Osteocyte (in vitro differentiated cells): ENCODE measurements around the gene AFF3. TPM values are rescaled to one million over a fixed set of nuclear protein-coding genes. Genes with fewer than 3 reads are reported as not detected.

Experiments
- DNase-seq: peaks from one replicate; pipeline ENCODE4 v3.0.0; 2021; ENCODE audit warnings: mixed read lengths; ENCODE audit not compliant: unreplicated experiment; ENCODE audit errors: extremely low spot score
- H3K27ac Mint-ChIP-seq: one replicate; pipeline ENCODE4 v1.8.0; 2021; ENCODE audit warnings: mild to moderate bottlenecking, mixed read lengths; ENCODE audit not compliant: unreplicated experiment
- H3K27me3 Mint-ChIP-seq: one replicate; pipeline ENCODE4 v1.8.0; 2021; ENCODE audit warnings: mixed read lengths; ENCODE audit not compliant: unreplicated experiment
- H3K36me3 Mint-ChIP-seq: one replicate; pipeline ENCODE4 v1.8.0; 2021; ENCODE audit warnings: mixed read lengths; ENCODE audit not compliant: unreplicated experiment
- H3K4me1 Mint-ChIP-seq: one replicate; pipeline ENCODE4 v1.8.0; 2021; ENCODE audit warnings: mixed read lengths; ENCODE audit not compliant: unreplicated experiment
- H3K4me3 Mint-ChIP-seq: one replicate; pipeline ENCODE4 v1.8.0; 2021; ENCODE audit warnings: mild to moderate bottlenecking, moderate library complexity, mixed read lengths; ENCODE audit not compliant: unreplicated experiment
- H3K9me3 Mint-ChIP-seq: one replicate; pipeline ENCODE4 v1.8.0; 2021; ENCODE audit warnings: mixed read lengths; ENCODE audit not compliant: unreplicated experiment
- total RNA-seq: library from RNA; stranded (reverse); gene quantifications from 2 replicates; pipeline ENCODE4 v1.2.1, GENCODE V29; 2021
- TF ChIP-seq, protein P1 (sequence below): fragments of 200-600 bp; sonication (generic); IDR thresholded peaks from 2 replicates; pipeline ENCODE4 v1.5.0; 2021; ENCODE audit warnings: antibody characterized with exemption, mild to moderate bottlenecking, moderate library complexity

Gene AFF3
- total RNA-seq, 1 donor from 2014 or later, result 248 TPM

GRCh38 chr2:100034431-100034830 lies 108.0 kb downstream of the AFF3 start:
- peaks cover 31% of the 10 kb centered on the region for H3K36me3 Mint-ChIP-seq
- H3K4me1 Mint-ChIP-seq, result peaks cover 65% of the 10 kb centered on the region
- H3K4me3 Mint-ChIP-seq, result no peak overlapping the region
- peaks cover 10% of the 10 kb centered on the region for H3K9me3 Mint-ChIP-seq
- peak overlapping the region; percentile 80 for H3K27ac Mint-ChIP-seq
- H3K27me3 Mint-ChIP-seq, result no peaks in the 10 kb centered on the region
- DNase-seq, result no peak
- TF ChIP-seq, protein P1, sequence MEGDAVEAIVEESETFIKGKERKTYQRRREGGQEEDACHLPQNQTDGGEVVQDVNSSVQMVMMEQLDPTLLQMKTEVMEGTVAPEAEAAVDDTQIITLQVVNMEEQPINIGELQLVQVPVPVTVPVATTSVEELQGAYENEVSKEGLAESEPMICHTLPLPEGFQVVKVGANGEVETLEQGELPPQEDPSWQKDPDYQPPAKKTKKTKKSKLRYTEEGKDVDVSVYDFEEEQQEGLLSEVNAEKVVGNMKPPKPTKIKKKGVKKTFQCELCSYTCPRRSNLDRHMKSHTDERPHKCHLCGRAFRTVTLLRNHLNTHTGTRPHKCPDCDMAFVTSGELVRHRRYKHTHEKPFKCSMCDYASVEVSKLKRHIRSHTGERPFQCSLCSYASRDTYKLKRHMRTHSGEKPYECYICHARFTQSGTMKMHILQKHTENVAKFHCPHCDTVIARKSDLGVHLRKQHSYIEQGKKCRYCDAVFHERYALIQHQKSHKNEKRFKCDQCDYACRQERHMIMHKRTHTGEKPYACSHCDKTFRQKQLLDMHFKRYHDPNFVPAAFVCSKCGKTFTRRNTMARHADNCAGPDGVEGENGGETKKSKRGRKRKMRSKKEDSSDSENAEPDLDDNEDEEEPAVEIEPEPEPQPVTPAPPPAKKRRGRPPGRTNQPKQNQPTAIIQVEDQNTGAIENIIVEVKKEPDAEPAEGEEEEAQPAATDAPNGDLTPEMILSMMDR, result no peak

- peak overlapping the region; percentile 80 for H3K27ac Mint-ChIP-seq
- no peaks in the 10 kb centered on the region for H3K27me3 Mint-ChIP-seq
- DNase-seq, result no peak
- TF ChIP-seq, protein P1, result no peak
- H3K36me3 Mint-ChIP-seq, result peaks cover 32% of the 10 kb centered on the region
- no peak overlapping the region for H3K4me3 Mint-ChIP-seq
- peaks cover 65% of the 10 kb centered on the region for H3K4me1 Mint-ChIP-seq
- peaks cover 10% of the 10 kb centered on the region for H3K9me3 Mint-ChIP-seq
Measured at GRCh38 chr2:100033976-100034375, 108.4 kb downstream of the AFF3 start.

DNA sequence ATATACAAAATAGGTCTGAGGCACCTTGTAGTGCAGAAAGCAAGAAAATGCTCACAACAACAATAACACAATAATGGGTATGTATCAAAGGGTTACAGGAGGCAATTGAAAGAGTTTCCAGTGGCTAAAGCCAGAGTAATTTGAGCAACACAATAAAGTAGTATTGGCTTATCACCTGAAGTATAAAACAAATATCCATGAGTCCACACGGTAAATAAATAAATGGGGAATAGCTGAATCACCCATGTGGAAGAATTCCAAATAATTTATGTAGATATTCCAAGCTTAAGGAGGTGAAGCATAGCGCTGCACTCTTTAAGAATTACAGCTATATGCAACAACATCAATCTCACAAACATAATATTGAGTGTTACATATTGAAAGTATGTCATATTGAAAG lies 110.8 kb downstream of the AFF3 start:
- Mint-ChIP-seq H3K27ac (peak overlapping the region; percentile 63), H3K4me3 (no peak overlapping the region), H3K36me3 (peaks cover 28% of the 10 kb centered on the region), H3K4me1 (peaks cover 63% of the 10 kb centered on the region), H3K27me3 (no peaks in the 10 kb centered on the region), H3K9me3 (peaks cover 10% of the 10 kb centered on the region)
- TF ChIP-seq, protein P1, result no peak
- no peak for DNase-seq

- H3K4me1 Mint-ChIP-seq, result peaks cover 46% of the 10 kb centered on the region
- DNase-seq, result no peak
- no peaks in the 10 kb centered on the region for H3K27me3 Mint-ChIP-seq
- H3K27ac Mint-ChIP-seq, result peak overlapping the region; percentile 47
- H3K4me3 Mint-ChIP-seq, result no peak overlapping the region
- TF ChIP-seq, protein P1, result no peak
- peaks cover 21% of the 10 kb centered on the region for H3K9me3 Mint-ChIP-seq
- peaks cover 35% of the 10 kb centered on the region for H3K36me3 Mint-ChIP-seq
Measured at GRCh38 chr2:100029460-100029859, 112.9 kb downstream of the AFF3 start.

DNA sequence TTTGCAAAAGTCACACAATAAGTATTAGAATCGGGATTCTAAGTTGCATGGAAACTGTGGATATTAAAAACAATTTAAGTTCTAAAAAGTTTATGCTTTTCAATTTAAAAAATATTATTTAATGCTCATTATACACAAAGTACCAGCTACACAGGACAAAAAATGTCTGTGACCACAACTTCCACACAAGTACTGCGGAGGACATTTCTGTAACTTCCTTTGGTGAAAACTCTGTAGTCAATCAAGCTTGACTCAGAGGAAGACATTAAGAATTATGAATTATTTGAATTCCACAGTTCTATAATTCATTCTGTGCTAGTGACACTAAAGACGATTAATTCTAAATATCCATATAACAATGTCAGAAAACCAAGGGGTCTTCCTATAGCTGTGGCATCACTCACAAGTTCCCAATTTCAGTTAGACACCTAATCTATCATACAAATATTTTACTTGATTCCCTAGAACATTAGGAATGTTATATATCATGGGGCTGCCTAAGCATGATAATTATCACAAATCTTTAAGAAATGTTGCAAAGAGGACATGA lies 120.5 kb downstream of the AFF3 start:
- H3K9me3 Mint-ChIP-seq, result peaks cover 15% of the 10 kb centered on the region
- H3K27ac Mint-ChIP-seq, result peak overlapping the region; percentile 52
- H3K4me1 Mint-ChIP-seq, result peaks cover 18% of the 10 kb centered on the region
- no peaks in the 10 kb centered on the region for H3K27me3 Mint-ChIP-seq
- H3K4me3 Mint-ChIP-seq, result no peak overlapping the region
- DNase-seq, result no peak
- peaks cover 46% of the 10 kb centered on the region for H3K36me3 Mint-ChIP-seq
- TF ChIP-seq, protein P1, result no peak
